Tibial nerve (tissue), 4 donors: Measurements from ENCODE around the gene AZIN2.
"Not testable (repeated sequence)": the region's sequence is repeated elsewhere in the genome, so short reads cannot be mapped to it uniquely, and the experiment has no call there.

ENCODE experiments used
- EP300 ChIP-seq, 2 donors: sonication (generic); formaldehyde crosslinking; IDR thresholded peaks; one replicate each; pipeline ENCODE4 v1.6.1; 2017; ENCODE audit warnings: antibody characterized with exemption in 2 of 2, mild to moderate bottlenecking in 1 of 2
- POLR2A ChIP-seq, 2 donors: fragments of 450-650 bp; IDR thresholded peaks; one replicate each; pipeline ENCODE4 v1.6.1; 2017; ENCODE audit warnings: antibody characterized with exemption in 2 of 2, mild to moderate bottlenecking in 2 of 2, moderate library complexity in 2 of 2
- TF ChIP-seq, protein P1 (sequence below), 5 experiments: fragments of 200-600 bp in 3 of 5; fragments of 450-650 bp in 2 of 5; sonication (generic) in 3 of 5; IDR thresholded peaks; one replicate each; pipeline ENCODE4 v1.5.1; 2016 to 2019; ENCODE audit warnings: antibody characterized with exemption in 5 of 5, mild to moderate bottlenecking in 3 of 5, moderate library complexity in 2 of 5

DNA sequence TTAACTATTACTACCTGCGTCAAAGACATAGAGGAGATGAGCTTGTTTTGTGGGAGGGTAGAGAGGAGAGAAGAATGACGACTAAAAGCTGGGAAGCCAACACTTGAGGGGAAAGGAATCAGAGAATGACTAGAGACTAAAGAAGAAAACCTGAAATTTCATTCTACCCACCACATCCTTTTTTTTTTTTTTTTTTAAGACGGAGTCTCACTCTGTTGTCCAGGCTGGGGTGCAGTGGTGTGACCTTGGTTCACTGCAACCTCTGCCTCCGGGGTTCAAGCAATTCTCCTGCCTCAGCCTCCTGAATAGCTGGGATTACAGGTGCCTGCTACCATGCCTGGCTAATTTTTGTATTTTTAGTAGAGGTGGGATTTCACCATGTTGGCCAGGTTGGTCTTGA lies 34.7 kb upstream of the AZIN2 start:
- TF ChIP-seq, protein P1, sequence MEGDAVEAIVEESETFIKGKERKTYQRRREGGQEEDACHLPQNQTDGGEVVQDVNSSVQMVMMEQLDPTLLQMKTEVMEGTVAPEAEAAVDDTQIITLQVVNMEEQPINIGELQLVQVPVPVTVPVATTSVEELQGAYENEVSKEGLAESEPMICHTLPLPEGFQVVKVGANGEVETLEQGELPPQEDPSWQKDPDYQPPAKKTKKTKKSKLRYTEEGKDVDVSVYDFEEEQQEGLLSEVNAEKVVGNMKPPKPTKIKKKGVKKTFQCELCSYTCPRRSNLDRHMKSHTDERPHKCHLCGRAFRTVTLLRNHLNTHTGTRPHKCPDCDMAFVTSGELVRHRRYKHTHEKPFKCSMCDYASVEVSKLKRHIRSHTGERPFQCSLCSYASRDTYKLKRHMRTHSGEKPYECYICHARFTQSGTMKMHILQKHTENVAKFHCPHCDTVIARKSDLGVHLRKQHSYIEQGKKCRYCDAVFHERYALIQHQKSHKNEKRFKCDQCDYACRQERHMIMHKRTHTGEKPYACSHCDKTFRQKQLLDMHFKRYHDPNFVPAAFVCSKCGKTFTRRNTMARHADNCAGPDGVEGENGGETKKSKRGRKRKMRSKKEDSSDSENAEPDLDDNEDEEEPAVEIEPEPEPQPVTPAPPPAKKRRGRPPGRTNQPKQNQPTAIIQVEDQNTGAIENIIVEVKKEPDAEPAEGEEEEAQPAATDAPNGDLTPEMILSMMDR (IDR thresholded peaks at IDR 0.05) = not testable (repeated sequence)
- not testable (repeated sequence) for TF ChIP-seq POLR2A, EP300 (IDR thresholded peaks at IDR 0.05)
